Neural progenitor cell (in vitro differentiated cells): Measurements from ENCODE around the gene SCRN1. TPM values are rescaled to one million over a fixed set of nuclear protein-coding genes. Genes with fewer than 3 reads are reported as not detected.

ENCODE experiments used
- DNase-seq: peaks from one replicate; pipeline ENCODE4 v3.0.0-alpha.2; 2016; ENCODE audit warnings: low spot score
- H2AFZ ChIP-seq: fragments of 200-600 bp; sonication (generic); replicated peaks from 2 replicates; pipeline ENCODE4 v1.6.1; 2016; ENCODE audit warnings: antibody characterized with exemption
- H3F3A ChIP-seq: fragments of 200-600 bp; sonication (generic); 2 replicates; pipeline ENCODE4 v1.6.1; 2016; ENCODE audit warnings: antibody characterized with exemption, low read depth
- H3K27ac ChIP-seq: fragments of 200-600 bp; sonication (generic); 2 replicates; pipeline ENCODE4 v1.5.1; 2016; ENCODE audit warnings: mild to moderate bottlenecking
- H3K27me3 ChIP-seq: fragments of 200-600 bp; sonication (generic); 2 replicates; pipeline ENCODE4 v1.6.1; 2016; ENCODE audit warnings: mild to moderate bottlenecking, moderate library complexity
- H3K36me3 ChIP-seq: fragments of 200-600 bp; sonication (generic); 2 replicates; pipeline ENCODE4 v1.5.1; 2016
- H3K4me1 ChIP-seq: fragments of 200-600 bp; sonication (generic); 2 replicates; pipeline ENCODE4 v1.6.1; 2016; ENCODE audit warnings: mixed run types
- H3K4me2 ChIP-seq: fragments of 200-600 bp; sonication (generic); 2 replicates; pipeline ENCODE4 v1.6.1; 2016
- H3K4me3 ChIP-seq: fragments of 200-600 bp; sonication (generic); 2 replicates; pipeline ENCODE4 v1.5.1; 2016
- H3K79me2 ChIP-seq: fragments of 200-600 bp; sonication (generic); 2 replicates; pipeline ENCODE4 v1.6.1; 2016; ENCODE audit warnings: low read depth
- H3K9ac ChIP-seq: fragments of 200-600 bp; sonication (generic); 2 replicates; pipeline ENCODE4 v1.6.1; 2016
- H3K9me3 ChIP-seq: fragments of 200-600 bp; sonication (generic); 2 replicates; pipeline ENCODE4 v1.5.1; 2016; ENCODE audit warnings: low read depth
- H4K20me1 ChIP-seq: fragments of 200-600 bp; sonication (generic); 2 replicates; pipeline ENCODE4 v1.6.1; 2016; ENCODE audit warnings: low read depth
- H3K27ac Mint-ChIP-seq: 3 replicates; pipeline ENCODE4 v1.8.0; 2021; ENCODE audit warnings: mixed read lengths
- H3K27me3 Mint-ChIP-seq: 2 replicates; pipeline ENCODE4 v1.8.0; 2022; ENCODE audit warnings: low read depth, mild to moderate bottlenecking, inconsistent platforms, moderate library complexity, mixed read lengths; ENCODE audit not compliant: insufficient read depth
- H3K36me3 Mint-ChIP-seq: 3 replicates; pipeline ENCODE4 v1.8.0; 2021; ENCODE audit warnings: mixed read lengths
- H3K4me1 Mint-ChIP-seq: 3 replicates; pipeline ENCODE4 v1.8.0; 2021; ENCODE audit warnings: mixed read lengths
- H3K4me3 Mint-ChIP-seq: 3 replicates; pipeline ENCODE4 v1.8.0; 2021; ENCODE audit warnings: mild to moderate bottlenecking, moderate library complexity, mixed read lengths
- H3K9me3 Mint-ChIP-seq: 3 replicates; pipeline ENCODE4 v1.8.0; 2020; ENCODE audit warnings: mixed read lengths
- CTCF ChIP-seq: fragments of 200-600 bp; sonication (generic); IDR thresholded peaks from 2 replicates; pipeline ENCODE4 v1.5.1; 2017; ENCODE audit warnings: antibody characterized with exemption, mild to moderate bottlenecking
- EZH2 ChIP-seq: fragments of 200-600 bp; sonication (generic); IDR thresholded peaks from 2 replicates; pipeline ENCODE4 v1.6.1; 2017; ENCODE audit warnings: antibody characterized with exemption, mild to moderate bottlenecking, moderate library complexity
- EZH2phosphoT487 ChIP-seq: fragments of 200-600 bp; sonication (generic); IDR thresholded peaks from 2 replicates; pipeline ENCODE4 v1.6.1; 2017; ENCODE audit warnings: antibody characterized with exemption
- total RNA-seq: library from RNA; depleted of rRNA; stranded (reverse); fragments of >200 nt; gene quantifications from 2 replicates; pipeline ENCODE4 v1.2.3, GENCODE V29; 2015; ENCODE audit warnings: low replicate concordance

Gene SCRN1
- total RNA-seq, 1 donor from 2014 or later = 106 TPM

GRCh38 chr7:29958667-29959358 lies 30.8 kb downstream of the SCRN1 start:
- no peak overlapping the region for H3K27ac ChIP-seq
- H3K36me3 ChIP-seq = peaks cover 5% of the 10 kb centered on the region
- H3K79me2 ChIP-seq = peaks cover 46% of the 10 kb centered on the region
- peaks cover 4% of the 10 kb centered on the region for H3F3A ChIP-seq
- H3K9ac ChIP-seq = no peak overlapping the region
- H3K4me3 ChIP-seq = no peak overlapping the region
- peaks cover 6% of the 10 kb centered on the region for H3K9me3 Mint-ChIP-seq
- no peak overlapping the region for H3K4me3 Mint-ChIP-seq
- peaks cover 30% of the 10 kb centered on the region for H3K4me1 ChIP-seq
- H3K36me3 Mint-ChIP-seq = peaks cover 36% of the 10 kb centered on the region
- H3K27ac Mint-ChIP-seq = peak overlapping the region; percentile 30
- no peak overlapping the region for H2AFZ ChIP-seq
- H4K20me1 ChIP-seq = peaks cover 11% of the 10 kb centered on the region
- no peak for TF ChIP-seq EZH2
- no peak for TF ChIP-seq EZH2phosphoT487
- TF ChIP-seq CTCF = no peak
- H3K4me1 Mint-ChIP-seq = peaks cover 30% of the 10 kb centered on the region
- no peak for DNase-seq
- no peaks in the 10 kb centered on the region for H3K27me3 ChIP-seq
- H3K4me2 ChIP-seq = no peak overlapping the region
- H3K27me3 Mint-ChIP-seq = peaks cover 2% of the 10 kb centered on the region
- no peaks in the 10 kb centered on the region for H3K9me3 ChIP-seq

GRCh38 chr7:29957521-29958310 lies 31.9 kb downstream of the SCRN1 start:
- peaks cover 35% of the 10 kb centered on the region for H3K36me3 Mint-ChIP-seq
- Histone ChIP-seq H4K20me1 (peaks cover 11% of the 10 kb centered on the region), H2AFZ (no peak overlapping the region), H3F3A (peaks cover 4% of the 10 kb centered on the region), H3K36me3 (peaks cover 5% of the 10 kb centered on the region), H3K79me2 (peaks cover 40% of the 10 kb centered on the region), H3K27me3 (no peaks in the 10 kb centered on the region), H3K4me3 (no peak overlapping the region), H3K4me1 (peaks cover 30% of the 10 kb centered on the region), H3K9ac (no peak overlapping the region), H3K27ac (no peak overlapping the region), H3K4me2 (no peak overlapping the region), H3K9me3 (no peaks in the 10 kb centered on the region)
- H3K27me3 Mint-ChIP-seq = peaks cover 2% of the 10 kb centered on the region
- H3K27ac Mint-ChIP-seq = no peak overlapping the region
- peaks cover 26% of the 10 kb centered on the region for H3K4me1 Mint-ChIP-seq
- no peak overlapping the region for H3K4me3 Mint-ChIP-seq
- H3K9me3 Mint-ChIP-seq = peaks cover 6% of the 10 kb centered on the region
- TF ChIP-seq CTCF = no peak
- no peak for DNase-seq

DNA sequence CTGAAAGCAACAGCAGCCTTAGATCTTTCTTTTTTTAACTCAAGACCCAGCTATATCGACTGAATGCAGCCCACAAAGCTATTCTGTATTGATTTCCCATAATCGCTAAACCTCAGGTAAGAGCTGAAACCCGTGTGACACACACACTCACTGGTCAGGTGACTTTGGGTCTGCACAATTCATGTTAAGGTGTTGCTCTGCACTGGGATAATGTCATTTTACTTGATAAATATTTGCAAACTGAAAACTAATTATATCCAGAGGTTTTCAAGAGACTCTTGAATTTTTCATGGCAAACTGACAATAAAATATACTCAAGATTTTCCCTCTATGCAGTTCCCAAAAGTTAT lies 33.1 kb downstream of the SCRN1 start:
- H3F3A ChIP-seq = no peaks in the 10 kb centered on the region

More for the DNA sequence above, 33.1 kb downstream of the SCRN1 start:
- Histone ChIP-seq H3K36me3 (peaks cover 5% of the 10 kb centered on the region), H3K4me1 (peaks cover 30% of the 10 kb centered on the region), H3K27ac (no peak overlapping the region), H2AFZ (no peak overlapping the region), H4K20me1 (peaks cover 11% of the 10 kb centered on the region), H3K79me2 (peaks cover 38% of the 10 kb centered on the region), H3K9ac (no peak overlapping the region), H3K4me2 (no peak overlapping the region), H3K4me3 (no peak overlapping the region), H3K27me3 (no peaks in the 10 kb centered on the region), H3K9me3 (no peaks in the 10 kb centered on the region)
- DNase-seq = no peak
- Mint-ChIP-seq H3K9me3 (peaks cover 3% of the 10 kb centered on the region), H3K27me3 (no peaks in the 10 kb centered on the region), H3K4me3 (no peak overlapping the region), H3K27ac (no peak overlapping the region), H3K4me1 (peaks cover 24% of the 10 kb centered on the region), H3K36me3 (peaks cover 40% of the 10 kb centered on the region)
- TF ChIP-seq EZH2 (no peak), EZH2phosphoT487 (no peak), CTCF (no peak)
